HG03103 (cell line): ENCODE results near the gene VSTM5.
"Not testable (repeated sequence)": the region's sequence is repeated elsewhere in the genome, so short reads cannot be mapped to it uniquely, and the experiment has no call there.

ENCODE experiments used
- ATAC-seq: cut with Tn5 transposase; IDR thresholded peaks from one replicate; pipeline ENCODE4 v1.9.1; 2021; ENCODE audit warnings: low read depth; ENCODE audit not compliant: unreplicated experiment

Gene VSTM5

GRCh38 chr11:93850594-93851018 is at the start of gene VSTM5:
Gene VSTM5 (minus strand): TSS chr11:93850618. CDS start chr11:93850502, 116 bp downstream.
- ATAC-seq = no peak

- no peak for ATAC-seq
Observed at GRCh38 chr11:93895106-93895862, 44.9 kb upstream of the VSTM5 start.

- ATAC-seq = no peak
Observed at GRCh38 chr11:93890391-93891051, 40.1 kb upstream of the VSTM5 start.

GRCh38 chr11:93887111-93887510 is 36.7 kb upstream of the VSTM5 start:
- no peak for ATAC-seq

- ATAC-seq = not testable (repeated sequence)
Observed at GRCh38 chr11:93879114-93879513, 28.7 kb upstream of the VSTM5 start.

- no peak for ATAC-seq
Observed at GRCh38 chr11:93875637-93876036, 25.2 kb upstream of the VSTM5 start.

GRCh38 chr11:93871526-93871925 is 21.1 kb upstream of the VSTM5 start:
- no peak for ATAC-seq

- no peak for ATAC-seq
Observed at GRCh38 chr11:93870616-93871015, 20.2 kb upstream of the VSTM5 start.

- no peak for ATAC-seq
Observed at GRCh38 chr11:93869830-93870229, 19.4 kb upstream of the VSTM5 start.

- not testable (repeated sequence) for ATAC-seq
Observed at GRCh38 chr11:93868404-93868803, 18.0 kb upstream of the VSTM5 start.

- no peak for ATAC-seq
Observed at GRCh38 chr11:93861808-93862207, 11.4 kb upstream of the VSTM5 start.

- ATAC-seq = no peak
Observed at GRCh38 chr11:93858121-93858775, 7.8 kb upstream of the VSTM5 start.

- ATAC-seq = no peak
Observed at GRCh38 chr11:93857413-93858120, 7.1 kb upstream of the VSTM5 start.

- ATAC-seq = no peak
Observed at GRCh38 chr11:93852242-93852641, 1.8 kb upstream of the VSTM5 start.

GRCh38 chr11:93849751-93850593 is 446 bp downstream of the VSTM5 start:
- ATAC-seq = no peak

GRCh38 chr11:93849201-93849600 is 1.2 kb downstream of the VSTM5 start:
- no peak for ATAC-seq

GRCh38 chr11:93846411-93846810 is 4.0 kb downstream of the VSTM5 start:
- ATAC-seq = no peak

GRCh38 chr11:93845181-93846092 is 5.0 kb downstream of the VSTM5 start:
- ATAC-seq = no peak

- no peak for ATAC-seq
Observed at GRCh38 chr11:93844568-93844967, 5.8 kb downstream of the VSTM5 start.
